ENCODE measurements around the gene CHP2.

Gene CHP2

DNA sequence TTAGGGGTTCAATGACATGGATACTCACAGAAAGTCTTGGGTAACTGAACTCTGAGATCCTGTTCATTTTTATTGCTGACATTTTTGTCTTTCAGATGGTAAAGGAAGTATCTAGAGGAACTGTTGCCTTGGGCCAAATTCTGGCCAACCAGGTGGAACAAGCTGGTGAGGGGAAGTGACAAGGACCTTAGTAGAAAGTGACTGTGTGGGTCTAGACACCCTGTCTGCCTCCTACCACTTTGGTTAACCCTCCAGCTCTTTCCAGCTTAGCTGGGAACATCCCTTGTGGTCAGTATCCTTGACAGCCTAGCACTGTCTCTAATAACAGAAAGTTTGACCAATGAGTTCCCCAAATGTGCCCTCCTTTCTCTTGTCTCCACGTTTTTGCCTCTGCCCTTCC is 52.2 kb downstream of the CHP2 start:
- no peak for DNase-seq

More for the DNA sequence above, 52.2 kb downstream of the CHP2 start:
- H3K4me1 Mint-ChIP-seq, result no peaks in the 10 kb centered on the region
- H3K27ac Mint-ChIP-seq, result no peak overlapping the region
- peaks cover 47% of the 10 kb centered on the region for H3K27me3 Mint-ChIP-seq (ENCODE audit: low read depth, poor library complexity)
- H3K9me3 Mint-ChIP-seq, result no peaks in the 10 kb centered on the region
- TF ChIP-seq, protein P1, sequence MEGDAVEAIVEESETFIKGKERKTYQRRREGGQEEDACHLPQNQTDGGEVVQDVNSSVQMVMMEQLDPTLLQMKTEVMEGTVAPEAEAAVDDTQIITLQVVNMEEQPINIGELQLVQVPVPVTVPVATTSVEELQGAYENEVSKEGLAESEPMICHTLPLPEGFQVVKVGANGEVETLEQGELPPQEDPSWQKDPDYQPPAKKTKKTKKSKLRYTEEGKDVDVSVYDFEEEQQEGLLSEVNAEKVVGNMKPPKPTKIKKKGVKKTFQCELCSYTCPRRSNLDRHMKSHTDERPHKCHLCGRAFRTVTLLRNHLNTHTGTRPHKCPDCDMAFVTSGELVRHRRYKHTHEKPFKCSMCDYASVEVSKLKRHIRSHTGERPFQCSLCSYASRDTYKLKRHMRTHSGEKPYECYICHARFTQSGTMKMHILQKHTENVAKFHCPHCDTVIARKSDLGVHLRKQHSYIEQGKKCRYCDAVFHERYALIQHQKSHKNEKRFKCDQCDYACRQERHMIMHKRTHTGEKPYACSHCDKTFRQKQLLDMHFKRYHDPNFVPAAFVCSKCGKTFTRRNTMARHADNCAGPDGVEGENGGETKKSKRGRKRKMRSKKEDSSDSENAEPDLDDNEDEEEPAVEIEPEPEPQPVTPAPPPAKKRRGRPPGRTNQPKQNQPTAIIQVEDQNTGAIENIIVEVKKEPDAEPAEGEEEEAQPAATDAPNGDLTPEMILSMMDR (IDR thresholded peaks at IDR 0.05), result no peak
- no peak overlapping the region for H3K4me3 Mint-ChIP-seq
- no peaks in the 10 kb centered on the region for H3K36me3 Mint-ChIP-seq (ENCODE audit: low read depth)
